Stimulated activated CD8-positive, alpha-beta memory T cell treated with anti-CD3 and anti-CD28 coated beads, Interleukin-12 subunit alpha, Interleukin-12 subunit beta, amount 100 ng/mL, for 4 hours (primary cell): ENCODE results near the gene CDH8.
"Not testable (repeated sequence)": the region's sequence is repeated elsewhere in the genome, so short reads cannot be mapped to it uniquely, and the experiment has no call there.

Experiments used
- DNase-seq: peaks from one replicate; pipeline ENCODE4 v3.0.0-alpha.2; 2020; ENCODE audit warnings: low read depth

CDH8 gene

GRCh38 chr16:61862221-61863155, 173.8 kb downstream of the CDH8 start:
- no peak for DNase-seq

GRCh38 chr16:61858988-61859387, 177.2 kb downstream of the CDH8 start:
- DNase-seq = no peak

- DNase-seq = no peak
Measured at GRCh38 chr16:61842666-61843065, 193.6 kb downstream of the CDH8 start.

GRCh38 chr16:61836804-61837393, 199.3 kb downstream of the CDH8 start:
- DNase-seq = no peak

- no peak for DNase-seq
Measured at GRCh38 chr16:61834082-61834481, 202.2 kb downstream of the CDH8 start.

GRCh38 chr16:61831351-61831917, 204.8 kb downstream of the CDH8 start:
- DNase-seq = no peak

- DNase-seq = no peak
Measured at GRCh38 chr16:61829631-61830030, 206.6 kb downstream of the CDH8 start.

GRCh38 chr16:61823326-61823725, 212.9 kb downstream of the CDH8 start:
- DNase-seq = no peak

GRCh38 chr16:61820820-61821219, 215.4 kb downstream of the CDH8 start:
- DNase-seq = no peak

GRCh38 chr16:61820398-61820797, 215.8 kb downstream of the CDH8 start:
- DNase-seq = no peak

GRCh38 chr16:61818850-61819249, 217.4 kb downstream of the CDH8 start:
- DNase-seq = no peak

GRCh38 chr16:61817583-61818278, 218.5 kb downstream of the CDH8 start:
- no peak for DNase-seq

- DNase-seq = no peak
Measured at GRCh38 chr16:61814726-61815347, 221.4 kb downstream of the CDH8 start.

- no peak for DNase-seq
Measured at GRCh38 chr16:61813339-61813738, 222.9 kb downstream of the CDH8 start.

GRCh38 chr16:61812251-61812650, 224.0 kb downstream of the CDH8 start:
- DNase-seq = no peak

- DNase-seq = no peak
Measured at GRCh38 chr16:61807551-61807950, 228.7 kb downstream of the CDH8 start.

GRCh38 chr16:61801217-61801616, 235.0 kb downstream of the CDH8 start:
- not testable (repeated sequence) for DNase-seq

GRCh38 chr16:61798741-61799140, 237.5 kb downstream of the CDH8 start:
- no peak for DNase-seq

GRCh38 chr16:61797961-61798507, 238.2 kb downstream of the CDH8 start:
- DNase-seq = no peak

GRCh38 chr16:61797296-61797795, 238.9 kb downstream of the CDH8 start:
- no peak for DNase-seq

GRCh38 chr16:61792194-61792909, 243.9 kb downstream of the CDH8 start:
- DNase-seq = no peak
